ENCODE data around the gene NUCB2. TPM values are rescaled to one million over a fixed set of nuclear protein-coding genes. Genes with fewer than 3 reads are reported as not detected.
A peak's percentile ranks its signal among the peaks of the same experiment; 100 is the strongest.

NUCB2 gene
- total and polyA plus RNA-seq, 10 of the 15 experiments (the other 5 are each of a cell fraction or from before 2014, with no cell fraction given): 16.0 to 74.1 (median 52.1) TPM

GRCh38 chr11:17276236-17277023 lies at the start of gene NUCB2 (continued):
- TF ChIP-seq, protein P1, sequence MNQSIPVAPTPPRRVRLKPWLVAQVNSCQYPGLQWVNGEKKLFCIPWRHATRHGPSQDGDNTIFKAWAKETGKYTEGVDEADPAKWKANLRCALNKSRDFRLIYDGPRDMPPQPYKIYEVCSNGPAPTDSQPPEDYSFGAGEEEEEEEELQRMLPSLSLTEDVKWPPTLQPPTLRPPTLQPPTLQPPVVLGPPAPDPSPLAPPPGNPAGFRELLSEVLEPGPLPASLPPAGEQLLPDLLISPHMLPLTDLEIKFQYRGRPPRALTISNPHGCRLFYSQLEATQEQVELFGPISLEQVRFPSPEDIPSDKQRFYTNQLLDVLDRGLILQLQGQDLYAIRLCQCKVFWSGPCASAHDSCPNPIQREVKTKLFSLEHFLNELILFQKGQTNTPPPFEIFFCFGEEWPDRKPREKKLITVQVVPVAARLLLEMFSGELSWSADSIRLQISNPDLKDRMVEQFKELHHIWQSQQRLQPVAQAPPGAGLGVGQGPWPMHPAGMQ (IDR thresholded peaks at IDR 0.05; ENCODE audit: borderline replicate concordance): no peak
- TF ChIP-seq FOS (IDR thresholded peaks at IDR 0.05; ENCODE audit: borderline replicate concordance, extremely low read depth, insufficient read length) (peak; percentile 77), IRF4 (IDR thresholded peaks at IDR 0.05; ENCODE audit: low read depth, low read length) (0 out of 2 replicates have a peak, but pooled peaks have one; percentile 28), YY1 (IDR thresholded peaks at IDR 0.05; ENCODE audit: low read depth, low read length) (peak; percentile 80), BRCA1 (IDR thresholded peaks at IDR 0.05; ENCODE audit: low read depth, low read length) (no peak), TAF1 (IDR thresholded peaks at IDR 0.05; ENCODE audit: borderline replicate concordance, low read depth, low read length) (no peak), CHD4 (IDR thresholded peaks at IDR 0.05) (no peak), ETV6 (conservative IDR thresholded peaks at IDR 0.05 in 1 of 2, IDR thresholded peaks at IDR 0.05 in 1 of 2; ENCODE audit: borderline replicate concordance in 1 of 2, low read depth in 1 of 2) (no peak), USF2 (IDR thresholded peaks at IDR 0.05; ENCODE audit: borderline replicate concordance, low read depth, low read length) (no peak), NR2C2 (IDR thresholded peaks at IDR 0.05; ENCODE audit: borderline replicate concordance, control insufficient read depth, insufficient read length, low read depth) (no peak), NR2F1 (conservative IDR thresholded peaks at IDR 0.05) (peak; percentile 88), POLR2AphosphoS5 (IDR thresholded peaks at IDR 0.05; ENCODE audit: low read length) (peak; percentile 70; the same call in 1 of the 2 replicates), PAX5 (IDR thresholded peaks at IDR 0.05; ENCODE audit: borderline replicate concordance, low read depth, low read length) (peak; percentile 24; the same call in 1 of the 2 replicates), SRF (IDR thresholded peaks at IDR 0.05; ENCODE audit: low read depth in 2 of 2, low read length in 2 of 2) (peak in 1 of 2 experiments; percentile 46; a peak in 1 of 4 replicates), BMI1 (IDR thresholded peaks at IDR 0.05; ENCODE audit: borderline replicate concordance) (peak; percentile 96), RFX5 (IDR thresholded peaks at IDR 0.05; ENCODE audit: low read depth, low read length) (0 out of 2 replicates have a peak, but pooled peaks have one; percentile 10)
- TF ChIP-seq, protein P2, sequence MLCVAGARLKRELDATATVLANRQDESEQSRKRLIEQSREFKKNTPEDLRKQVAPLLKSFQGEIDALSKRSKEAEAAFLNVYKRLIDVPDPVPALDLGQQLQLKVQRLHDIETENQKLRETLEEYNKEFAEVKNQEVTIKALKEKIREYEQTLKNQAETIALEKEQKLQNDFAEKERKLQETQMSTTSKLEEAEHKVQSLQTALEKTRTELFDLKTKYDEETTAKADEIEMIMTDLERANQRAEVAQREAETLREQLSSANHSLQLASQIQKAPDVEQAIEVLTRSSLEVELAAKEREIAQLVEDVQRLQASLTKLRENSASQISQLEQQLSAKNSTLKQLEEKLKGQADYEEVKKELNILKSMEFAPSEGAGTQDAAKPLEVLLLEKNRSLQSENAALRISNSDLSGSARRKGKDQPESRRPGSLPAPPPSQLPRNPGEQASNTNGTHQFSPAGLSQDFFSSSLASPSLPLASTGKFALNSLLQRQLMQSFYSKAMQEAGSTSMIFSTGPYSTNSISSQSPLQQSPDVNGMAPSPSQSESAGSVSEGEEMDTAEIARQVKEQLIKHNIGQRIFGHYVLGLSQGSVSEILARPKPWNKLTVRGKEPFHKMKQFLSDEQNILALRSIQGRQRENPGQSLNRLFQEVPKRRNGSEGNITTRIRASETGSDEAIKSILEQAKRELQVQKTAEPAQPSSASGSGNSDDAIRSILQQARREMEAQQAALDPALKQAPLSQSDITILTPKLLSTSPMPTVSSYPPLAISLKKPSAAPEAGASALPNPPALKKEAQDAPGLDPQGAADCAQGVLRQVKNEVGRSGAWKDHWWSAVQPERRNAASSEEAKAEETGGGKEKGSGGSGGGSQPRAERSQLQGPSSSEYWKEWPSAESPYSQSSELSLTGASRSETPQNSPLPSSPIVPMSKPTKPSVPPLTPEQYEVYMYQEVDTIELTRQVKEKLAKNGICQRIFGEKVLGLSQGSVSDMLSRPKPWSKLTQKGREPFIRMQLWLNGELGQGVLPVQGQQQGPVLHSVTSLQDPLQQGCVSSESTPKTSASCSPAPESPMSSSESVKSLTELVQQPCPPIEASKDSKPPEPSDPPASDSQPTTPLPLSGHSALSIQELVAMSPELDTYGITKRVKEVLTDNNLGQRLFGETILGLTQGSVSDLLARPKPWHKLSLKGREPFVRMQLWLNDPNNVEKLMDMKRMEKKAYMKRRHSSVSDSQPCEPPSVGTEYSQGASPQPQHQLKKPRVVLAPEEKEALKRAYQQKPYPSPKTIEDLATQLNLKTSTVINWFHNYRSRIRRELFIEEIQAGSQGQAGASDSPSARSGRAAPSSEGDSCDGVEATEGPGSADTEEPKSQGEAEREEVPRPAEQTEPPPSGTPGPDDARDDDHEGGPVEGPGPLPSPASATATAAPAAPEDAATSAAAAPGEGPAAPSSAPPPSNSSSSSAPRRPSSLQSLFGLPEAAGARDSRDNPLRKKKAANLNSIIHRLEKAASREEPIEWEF (IDR thresholded peaks at IDR 0.05; ENCODE audit: insufficient replicate concordance, low read depth, low read length): no peak
- TF ChIP-seq, protein P3, sequence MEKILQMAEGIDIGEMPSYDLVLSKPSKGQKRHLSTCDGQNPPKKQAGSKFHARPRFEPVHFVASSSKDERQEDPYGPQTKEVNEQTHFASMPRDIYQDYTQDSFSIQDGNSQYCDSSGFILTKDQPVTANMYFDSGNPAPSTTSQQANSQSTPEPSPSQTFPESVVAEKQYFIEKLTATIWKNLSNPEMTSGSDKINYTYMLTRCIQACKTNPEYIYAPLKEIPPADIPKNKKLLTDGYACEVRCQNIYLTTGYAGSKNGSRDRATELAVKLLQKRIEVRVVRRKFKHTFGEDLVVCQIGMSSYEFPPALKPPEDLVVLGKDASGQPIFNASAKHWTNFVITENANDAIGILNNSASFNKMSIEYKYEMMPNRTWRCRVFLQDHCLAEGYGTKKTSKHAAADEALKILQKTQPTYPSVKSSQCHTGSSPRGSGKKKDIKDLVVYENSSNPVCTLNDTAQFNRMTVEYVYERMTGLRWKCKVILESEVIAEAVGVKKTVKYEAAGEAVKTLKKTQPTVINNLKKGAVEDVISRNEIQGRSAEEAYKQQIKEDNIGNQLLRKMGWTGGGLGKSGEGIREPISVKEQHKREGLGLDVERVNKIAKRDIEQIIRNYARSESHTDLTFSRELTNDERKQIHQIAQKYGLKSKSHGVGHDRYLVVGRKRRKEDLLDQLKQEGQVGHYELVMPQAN (conservative IDR thresholded peaks at IDR 0.05): peak; percentile 36; the same call in 1 of the 2 replicates

Data from GM12878 (cell line).